GM21367 (cell line): ENCODE measurements around the gene RPTOR.
"Not testable (repeated sequence)": the region's sequence is repeated elsewhere in the genome, so short reads cannot be mapped to it uniquely, and the experiment has no call there.

Source experiments
- ATAC-seq: cut with Tn5 transposase; IDR thresholded peaks from one replicate; pipeline ENCODE4 v1.9.1; 2021; ENCODE audit not compliant: unreplicated experiment

The RPTOR gene

DNA sequence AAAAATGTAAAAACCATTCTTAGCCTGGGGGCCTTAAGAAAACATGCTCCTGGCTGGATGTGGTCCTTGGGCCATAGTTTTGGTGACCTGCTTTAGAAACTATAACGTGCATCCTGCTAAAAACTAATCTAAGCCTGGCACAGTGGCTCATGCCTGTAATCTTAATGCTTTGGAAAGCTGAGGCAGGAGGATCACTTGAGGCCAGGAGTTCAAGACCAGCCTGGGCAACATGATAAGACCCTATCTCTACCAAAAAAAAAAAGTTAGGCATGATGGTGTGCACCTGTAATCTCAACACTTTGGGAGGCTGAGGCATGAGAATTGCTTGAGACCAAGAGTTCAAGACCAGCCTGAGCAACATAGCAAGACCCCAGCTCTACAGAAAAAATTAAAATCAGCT lies 263.2 kb downstream of the RPTOR start:
- ATAC-seq: no peak

DNA sequence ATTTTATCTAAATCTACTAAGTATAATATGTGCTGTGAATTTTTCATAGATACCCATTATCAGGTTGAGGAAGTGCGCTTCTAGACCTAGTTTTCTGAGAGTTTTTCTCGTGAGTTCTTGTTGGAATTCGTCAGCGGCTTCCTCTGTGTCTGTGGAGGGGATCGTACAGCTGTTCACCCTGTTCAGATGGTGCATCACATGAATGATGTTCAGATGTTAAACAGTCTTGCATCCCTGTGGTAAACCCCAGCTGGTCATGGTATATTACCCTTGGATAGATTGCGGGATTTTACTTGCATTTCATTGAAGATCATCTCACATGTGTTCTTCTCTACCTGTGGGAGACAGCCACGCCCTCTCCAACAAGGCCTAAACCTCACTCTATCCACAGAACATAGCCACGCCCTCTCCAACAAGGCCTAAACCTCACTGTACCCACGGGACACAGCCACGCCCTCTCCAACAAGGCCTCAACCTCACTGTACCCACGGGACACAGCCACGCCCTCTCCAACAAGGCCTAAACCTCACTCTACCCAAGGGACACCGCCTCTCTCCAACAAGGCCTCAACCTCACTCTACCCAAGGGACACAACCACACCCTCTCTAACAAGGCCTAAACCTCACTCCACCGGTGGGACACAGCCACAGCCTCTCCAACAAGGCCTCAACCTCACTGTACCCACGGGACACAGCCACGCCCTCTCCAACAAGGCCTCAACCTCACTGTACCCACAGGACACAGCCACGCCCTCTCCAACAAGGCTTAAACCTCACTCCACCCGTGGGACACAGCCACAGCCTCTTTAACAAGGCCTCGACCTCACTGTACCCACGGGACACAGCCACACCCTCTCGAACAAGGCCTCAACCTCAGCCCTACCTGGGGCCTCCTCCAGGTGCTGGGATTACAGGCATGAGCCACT lies 266.8 kb downstream of the RPTOR start:
- ATAC-seq: no peak

DNA sequence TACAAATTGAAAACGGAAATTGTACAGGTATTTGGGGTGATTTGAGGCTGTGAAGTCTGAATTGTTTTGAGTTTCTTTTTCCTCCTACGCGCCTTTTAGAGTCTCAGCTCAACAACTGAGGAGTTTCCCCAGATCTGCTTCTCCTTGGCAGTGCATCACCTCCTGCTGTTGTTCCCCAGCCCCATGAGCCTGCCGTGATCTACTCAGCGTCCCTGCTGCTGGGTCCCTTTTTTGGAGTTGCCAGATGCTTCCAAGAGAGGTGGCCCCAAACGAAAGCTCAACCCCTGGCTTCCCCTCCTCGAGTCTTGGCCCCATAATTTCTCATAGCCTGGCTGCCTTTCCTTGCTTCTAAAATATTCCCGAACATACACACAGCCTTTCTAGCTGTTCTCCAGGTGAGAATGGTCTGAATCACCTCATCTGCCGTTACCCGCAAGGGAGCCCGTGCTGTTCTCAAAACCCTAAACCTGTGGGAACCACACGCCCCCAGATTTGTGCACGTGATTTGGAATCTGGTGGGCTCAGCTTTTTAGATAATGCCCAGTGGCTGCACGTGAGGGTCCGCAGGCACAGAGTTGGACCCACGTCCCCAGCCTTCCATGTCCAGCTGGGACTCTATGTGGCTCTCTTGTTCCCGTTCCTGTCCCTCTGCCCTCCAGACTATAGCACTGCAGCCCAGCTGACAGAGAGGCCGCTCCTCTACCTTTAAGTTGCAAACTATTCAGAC lies 267.9 kb downstream of the RPTOR start:
- no peak for ATAC-seq

DNA sequence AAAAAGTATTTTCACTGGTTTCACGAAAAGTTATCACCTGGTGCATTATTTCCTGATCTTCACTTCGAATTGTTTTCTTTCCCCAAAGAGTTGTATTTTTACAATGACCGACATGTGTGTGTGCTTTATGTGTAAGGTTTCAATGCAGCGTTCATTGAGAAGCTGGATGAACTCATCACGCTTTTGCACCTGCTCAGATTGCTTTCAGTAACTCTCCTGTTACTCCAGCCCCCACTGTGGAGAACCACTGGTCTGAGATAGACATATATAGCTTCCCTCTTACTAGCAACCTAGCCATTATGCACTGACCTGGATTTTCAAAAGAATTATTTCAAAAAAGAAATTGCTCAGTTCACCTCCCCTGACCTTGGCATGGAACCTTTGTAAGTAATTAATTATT lies 268.7 kb downstream of the RPTOR start:
- ATAC-seq: no peak

DNA sequence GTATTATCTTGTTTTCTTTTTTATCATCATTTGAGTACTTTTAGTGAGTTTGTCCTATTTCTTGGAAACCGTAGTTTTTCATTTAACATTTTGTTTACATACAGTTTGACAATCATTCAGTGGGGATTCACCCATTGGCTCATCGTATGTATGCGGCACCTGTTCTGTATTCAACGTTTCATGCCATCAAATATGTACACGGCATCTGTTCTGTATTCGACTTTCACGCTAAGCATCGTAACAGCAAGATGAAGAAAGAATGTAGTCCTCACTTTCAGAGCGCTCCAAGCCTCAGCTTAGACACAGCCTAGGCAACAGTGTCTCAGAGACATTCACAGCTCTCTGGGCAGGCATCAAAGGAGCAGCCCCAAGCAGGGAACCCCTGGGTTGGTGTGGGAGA lies 269.9 kb downstream of the RPTOR start:
- ATAC-seq: no peak

DNA sequence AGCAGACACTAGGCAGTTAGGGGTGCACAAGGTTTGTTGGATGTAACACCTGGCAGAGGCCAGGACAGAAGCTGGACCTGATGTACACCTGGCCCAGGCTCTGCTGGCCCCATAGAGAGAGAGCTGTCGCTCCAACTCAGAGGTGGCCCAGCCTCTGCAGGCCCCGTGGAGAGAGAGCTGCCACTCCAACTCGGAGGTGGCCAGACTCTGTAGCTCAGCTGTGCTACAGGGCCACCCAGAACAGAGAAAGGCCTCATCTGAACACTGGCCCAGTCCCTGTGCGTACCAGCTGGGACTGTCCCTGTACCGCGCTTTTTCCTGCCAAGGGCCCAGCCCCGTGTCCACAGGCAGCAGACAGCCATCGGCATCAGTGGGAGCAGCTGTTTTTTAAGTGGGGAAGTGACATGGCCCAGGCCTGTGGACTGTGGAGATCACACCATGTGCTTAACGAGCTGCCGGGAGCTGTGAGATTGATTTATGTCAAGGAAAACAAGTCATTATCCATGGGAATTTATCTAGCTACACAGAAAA lies 270.6 kb downstream of the RPTOR start:
- no peak for ATAC-seq

DNA sequence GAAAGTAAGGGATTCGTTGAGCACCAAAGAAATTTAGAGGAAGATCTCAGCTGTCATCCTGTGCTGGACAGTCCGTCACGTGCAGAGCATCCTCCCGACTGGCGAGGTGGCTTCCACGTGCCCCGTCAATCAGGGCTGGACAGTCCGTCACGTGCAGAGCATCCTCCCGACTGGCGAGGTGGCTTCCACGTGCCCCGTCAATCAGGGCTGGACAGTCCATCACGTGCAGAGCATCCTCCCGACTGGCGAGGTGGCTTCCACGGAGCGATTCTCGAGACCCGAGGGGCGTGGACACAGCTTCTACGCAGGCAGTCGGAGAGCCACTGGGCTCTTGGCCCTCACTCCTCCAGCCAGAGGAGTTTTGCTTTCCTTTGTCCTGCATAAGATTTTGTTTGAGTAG lies 271.1 kb downstream of the RPTOR start:
- not testable (repeated sequence) for ATAC-seq

DNA sequence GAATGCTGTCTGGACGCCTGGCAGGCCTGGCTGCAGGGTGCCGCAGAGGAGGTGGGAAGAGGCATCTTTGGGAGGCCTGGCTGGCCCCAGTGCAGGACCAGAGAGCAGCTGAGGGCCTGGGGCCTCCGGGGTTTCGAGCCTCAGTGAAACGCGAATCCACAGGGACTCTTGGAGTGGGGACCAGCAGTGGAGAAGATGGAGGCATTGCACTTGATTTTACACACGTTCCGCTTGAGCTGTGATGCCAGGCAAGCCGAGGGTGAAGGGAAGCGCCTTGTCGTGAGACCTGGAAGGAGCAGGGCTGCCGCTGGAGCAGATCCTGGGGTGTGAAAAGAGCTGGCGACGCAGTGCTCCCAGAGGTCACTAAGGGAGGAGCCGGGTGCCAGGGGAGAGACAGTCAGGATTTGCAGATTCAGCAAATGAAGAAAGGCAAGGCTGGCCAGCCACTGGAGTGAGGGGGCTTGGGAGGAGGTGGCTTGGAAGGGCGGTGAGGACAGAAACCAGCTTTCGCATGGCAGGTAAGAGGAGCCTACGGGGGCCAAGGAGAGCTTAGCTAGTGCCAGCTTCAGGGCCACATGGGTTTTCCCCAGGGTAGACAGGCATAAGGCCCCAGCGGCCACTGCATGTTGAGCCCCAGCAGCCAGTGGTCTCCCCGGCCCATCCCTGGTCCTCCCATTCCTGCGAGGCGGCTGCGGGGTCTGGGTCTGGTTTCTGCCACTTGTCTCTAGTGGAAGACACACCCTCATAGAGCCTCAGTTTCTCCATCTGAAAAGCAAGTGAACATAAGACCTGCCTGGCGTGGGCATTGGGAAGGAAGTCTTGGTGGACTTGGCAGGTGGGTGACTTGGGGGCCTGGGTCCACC lies 271.8 kb downstream of the RPTOR start:
- ATAC-seq: no peak

DNA sequence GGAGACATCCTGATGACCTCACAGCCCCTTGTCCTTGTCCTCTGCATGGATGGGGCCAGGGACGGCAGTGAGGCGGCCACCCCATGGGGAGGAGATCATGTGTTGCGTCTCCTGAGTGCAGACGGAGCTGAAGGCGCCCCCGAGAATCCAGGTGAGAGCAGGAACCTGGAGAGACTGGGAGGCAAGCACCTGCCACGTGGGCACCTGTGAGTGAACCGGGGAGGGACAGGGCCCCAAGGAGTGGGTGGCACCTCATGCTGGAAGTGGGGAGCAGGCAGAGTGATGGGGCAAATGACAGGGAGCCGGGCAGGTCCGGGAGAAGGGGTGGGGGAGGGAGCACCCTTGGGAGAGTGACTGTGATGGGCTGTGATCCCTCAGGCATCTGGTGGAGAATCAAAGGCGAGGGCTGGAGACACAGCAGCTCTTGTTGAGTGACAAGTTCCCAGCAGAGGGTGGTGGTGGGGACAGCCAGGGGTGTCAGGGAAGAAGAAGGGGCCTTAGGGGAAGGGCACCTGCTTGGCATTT lies 272.7 kb downstream of the RPTOR start:
- no peak for ATAC-seq

DNA sequence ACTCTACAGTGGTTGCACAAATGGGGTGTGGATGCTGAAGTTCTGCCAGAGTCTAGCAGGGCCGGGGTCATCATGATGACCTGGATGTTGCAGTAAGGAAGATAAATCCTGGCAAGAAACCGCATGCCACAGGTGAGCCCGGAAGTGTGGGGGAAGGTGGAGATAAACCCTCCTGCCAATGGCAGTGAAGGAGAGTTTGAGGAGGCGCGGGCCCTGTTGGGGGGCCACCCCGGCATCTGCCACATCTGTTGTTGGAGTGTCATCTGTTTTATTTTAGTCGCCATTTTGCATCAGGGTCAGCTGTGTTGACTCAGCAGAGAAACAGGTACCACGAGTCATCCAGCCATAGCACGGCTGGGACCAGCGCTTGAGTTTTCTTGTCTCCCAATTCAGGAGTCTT lies 273.2 kb downstream of the RPTOR start:
- ATAC-seq: no peak

DNA sequence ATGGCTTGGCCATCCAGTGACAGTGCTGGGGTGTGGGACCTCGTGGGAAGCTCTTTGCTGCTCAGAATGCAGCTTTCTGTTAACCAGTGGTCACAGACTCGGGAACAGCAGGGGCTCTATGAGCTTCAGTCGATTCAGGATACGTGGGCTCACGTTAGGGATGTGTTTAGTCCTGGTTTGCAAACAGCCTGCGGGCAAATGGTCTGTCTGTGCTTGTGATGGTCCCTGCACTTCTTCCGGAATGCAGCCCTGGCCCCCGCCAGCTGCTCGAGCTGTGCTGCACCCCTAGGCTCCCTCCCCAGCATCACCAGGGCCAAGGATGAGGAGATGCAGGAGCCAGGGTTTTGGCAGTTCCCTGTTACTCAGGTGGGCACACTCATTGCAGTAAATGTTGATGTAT lies 274.2 kb downstream of the RPTOR start:
- ATAC-seq: no peak

DNA sequence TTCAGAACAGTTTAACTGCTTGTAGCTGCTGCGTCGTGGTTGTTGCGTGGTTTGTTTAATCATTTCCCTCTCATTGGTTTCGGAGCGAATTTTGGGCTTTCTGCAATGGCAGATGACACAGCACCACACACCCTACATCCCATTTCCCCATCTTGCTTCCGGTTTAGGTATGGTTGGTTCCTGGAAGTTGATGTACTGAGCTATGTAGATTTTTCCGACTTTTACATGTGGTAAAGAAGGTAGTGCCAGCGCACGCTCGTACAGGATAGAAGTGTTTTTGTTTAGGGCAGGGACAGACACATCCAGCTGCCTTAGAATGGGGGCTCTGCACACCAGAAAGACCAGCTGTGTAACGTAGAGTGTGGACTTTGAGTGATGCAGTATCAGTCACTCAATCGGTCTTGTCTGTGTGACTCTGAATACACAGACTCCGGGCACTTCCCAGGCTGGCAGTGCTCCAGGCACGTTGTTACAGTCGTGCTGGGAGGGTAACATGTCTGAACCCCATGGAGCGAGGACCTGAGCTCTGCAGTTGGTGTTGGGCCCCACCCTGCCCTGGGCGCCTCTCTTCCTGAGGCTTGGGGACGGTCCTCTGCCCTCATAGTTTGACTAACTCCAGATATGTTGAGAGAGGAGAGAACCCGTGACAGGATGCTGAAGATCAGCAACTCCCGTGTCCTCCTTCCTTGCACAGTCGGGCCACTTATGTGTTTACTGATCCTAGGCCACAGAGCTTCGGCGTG lies 275.0 kb downstream of the RPTOR start:
- no peak for ATAC-seq

DNA sequence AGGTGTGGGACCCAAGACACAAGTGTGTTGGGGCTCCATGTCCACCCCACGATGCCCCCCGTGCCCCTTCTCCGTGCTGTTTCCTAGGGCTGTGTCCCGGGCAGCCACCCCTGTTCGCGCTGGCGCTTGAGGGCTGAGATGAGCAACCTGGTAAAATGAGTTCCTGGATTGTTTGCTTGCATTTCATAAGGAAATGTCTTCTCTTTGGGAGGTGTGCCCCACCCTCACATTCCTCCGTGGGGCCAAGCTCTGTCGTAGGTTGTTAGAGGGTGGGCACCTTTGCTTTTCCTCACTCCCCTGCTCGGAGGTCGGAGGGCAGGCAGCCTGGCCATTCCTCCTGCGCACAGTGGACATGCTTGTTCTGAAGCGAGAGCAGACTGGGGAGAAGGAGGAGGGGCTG lies 275.7 kb downstream of the RPTOR start:
- ATAC-seq: no peak

DNA sequence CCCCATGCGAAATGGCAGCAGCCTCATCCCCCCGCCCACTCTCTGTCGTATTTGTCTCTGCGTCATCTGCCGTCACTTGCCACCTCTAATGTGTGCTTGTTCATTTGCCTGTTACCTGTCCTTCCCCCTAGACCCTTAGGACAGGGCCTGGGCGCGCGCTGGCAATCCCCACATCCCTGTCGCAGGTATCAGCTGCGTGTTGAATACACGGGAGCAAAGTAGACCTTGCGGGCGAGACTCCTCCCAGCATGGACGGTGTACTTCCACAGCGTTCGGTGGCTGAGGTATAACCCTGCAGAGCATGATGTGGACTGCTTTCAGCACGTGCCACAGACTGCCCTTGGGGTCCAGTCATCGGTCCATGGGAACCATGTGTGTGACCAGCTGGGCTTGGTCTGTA lies 276.9 kb downstream of the RPTOR start:
- ATAC-seq: no peak

DNA sequence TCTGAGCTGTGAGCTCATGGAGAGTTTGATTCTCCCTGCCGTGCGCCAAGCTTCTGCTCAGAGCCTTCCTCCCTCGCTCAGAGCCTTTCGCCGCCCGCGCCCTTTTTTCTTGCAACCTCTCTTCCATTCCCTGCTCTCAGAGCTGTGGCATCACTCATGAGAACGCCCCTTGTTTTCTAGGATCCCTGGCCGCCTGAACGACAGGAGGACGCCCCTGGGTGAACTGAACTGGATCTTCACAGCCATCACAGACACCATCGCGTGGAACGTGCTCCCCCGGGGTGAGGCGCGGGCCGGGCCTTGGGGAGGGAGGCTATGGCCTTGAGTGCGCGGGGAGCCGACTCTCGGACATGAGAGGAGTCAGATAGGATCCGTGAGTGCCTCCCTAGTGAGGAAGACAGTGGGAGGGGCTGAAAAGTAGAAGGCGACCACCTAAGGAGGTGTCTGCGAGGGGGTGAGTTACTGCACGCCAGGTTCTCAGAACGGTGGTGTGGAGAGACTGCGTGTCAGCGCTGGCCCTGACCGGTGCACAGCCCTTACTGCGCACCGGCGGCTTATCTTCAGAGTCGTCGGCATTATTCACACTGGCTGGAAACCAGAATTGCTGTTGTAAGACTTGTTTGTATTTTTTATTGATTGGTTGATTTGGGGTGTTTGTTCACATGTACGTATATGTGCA lies 277.5 kb downstream of the RPTOR start:
- no peak for ATAC-seq

DNA sequence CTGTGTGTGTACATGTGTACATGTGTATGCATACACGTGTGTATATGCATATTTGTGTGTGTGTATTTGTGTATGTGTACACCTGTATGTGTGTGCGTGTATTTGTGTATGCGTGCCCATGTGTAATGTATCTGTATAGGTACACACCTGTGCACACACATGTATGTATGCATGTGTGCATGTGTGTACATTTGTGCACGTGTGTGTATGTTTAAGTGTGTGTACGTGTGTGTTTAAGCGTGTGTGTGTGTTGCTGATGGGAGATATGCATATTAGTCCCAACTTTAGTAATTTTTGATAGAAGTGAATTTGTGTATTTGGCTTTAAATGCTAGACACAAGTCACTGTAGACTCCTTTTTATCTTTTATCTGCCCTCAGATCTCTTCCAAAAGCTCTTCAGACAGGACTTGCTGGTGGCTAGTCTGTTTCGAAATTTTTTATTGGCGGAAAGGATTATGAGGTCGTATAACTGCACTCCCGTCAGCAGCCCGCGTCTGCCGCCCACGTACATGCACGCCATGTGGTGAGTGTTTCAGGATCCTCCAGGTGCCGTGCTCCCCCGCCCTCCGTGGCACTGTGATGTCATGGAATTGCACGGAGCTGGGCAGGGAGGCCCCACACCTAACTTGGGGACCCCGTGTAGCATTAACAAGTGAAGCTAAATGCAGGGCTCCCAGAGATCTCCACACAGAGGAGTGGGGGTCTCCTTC lies 278.2 kb downstream of the RPTOR start:
- ATAC-seq: no peak

DNA sequence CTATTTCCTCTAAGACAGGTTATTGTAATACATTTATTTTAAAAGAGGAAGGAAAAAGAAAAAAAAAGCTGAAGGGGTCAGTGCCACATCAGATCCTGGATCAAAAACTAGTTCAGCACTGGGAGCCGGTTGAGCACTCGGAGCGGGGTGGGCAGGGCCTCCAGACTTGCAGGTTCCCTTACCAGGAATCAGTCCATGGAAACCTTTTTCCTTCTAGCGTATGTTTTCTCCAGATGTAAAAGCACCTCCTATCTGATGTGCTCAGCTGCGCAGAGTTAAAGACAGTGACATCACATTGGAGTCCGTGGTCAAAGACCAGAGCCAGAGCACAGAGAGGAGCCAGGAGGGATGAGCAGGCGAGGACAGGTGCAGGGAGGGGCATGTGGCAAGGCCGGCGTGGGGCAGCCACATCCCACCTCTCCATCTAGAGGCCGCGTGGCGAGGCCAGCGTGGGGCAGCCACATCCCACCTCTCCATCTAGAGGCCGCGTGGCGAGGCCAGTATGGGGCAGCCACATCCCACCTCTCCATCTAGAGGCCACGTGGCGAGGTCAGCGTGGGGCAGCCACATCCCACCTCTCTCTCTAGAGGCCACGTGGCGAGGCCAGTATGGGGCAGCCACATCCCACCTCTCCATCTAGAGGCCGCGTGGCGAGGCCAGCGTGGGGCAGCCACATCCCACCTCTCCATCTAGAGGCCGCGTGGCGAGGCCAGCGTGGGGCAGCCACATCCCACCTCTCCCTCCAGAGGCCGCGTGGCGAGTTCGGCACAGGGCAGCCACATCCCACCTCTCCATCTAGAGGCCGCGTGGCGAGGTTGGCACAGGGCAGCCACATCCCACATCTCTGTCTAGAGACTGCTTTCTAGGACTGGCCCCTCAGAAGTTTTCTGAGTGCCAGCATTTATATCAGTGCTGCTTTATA lies 280.2 kb downstream of the RPTOR start:
- ATAC-seq: no peak
